HG02885 (cell line): ENCODE results near the gene ADGRD2.

Experiments
- ATAC-seq: cut with Tn5 transposase; IDR thresholded peaks from one replicate; pipeline ENCODE4 v1.9.1; 2021; ENCODE audit warnings: mild to moderate bottlenecking; ENCODE audit not compliant: unreplicated experiment, poor library complexity

ADGRD2 gene

GRCh38 chr9:124505006-124505900 is 55.0 kb downstream of the ADGRD2 start:
- no peak for ATAC-seq

- ATAC-seq: no peak
These were observed 55.7 kb downstream of the ADGRD2 start for GRCh38 chr9:124505901-124506346.

GRCh38 chr9:124506433-124506832 is 56.2 kb downstream of the ADGRD2 start:
- no peak for ATAC-seq

- ATAC-seq: no peak
These were observed 57.0 kb downstream of the ADGRD2 start, which contains the start of gene NR5A1 for GRCh38 chr9:124506931-124507879. Gene NR5A1 (minus strand): TSS chr9:124507399. CDS start chr9:124503395, 4,004 bp downstream.

- no peak for ATAC-seq
These were observed 57.7 kb downstream of the ADGRD2 start for GRCh38 chr9:124507880-124508423.

- no peak for ATAC-seq
These were observed 60.6 kb downstream of the ADGRD2 start for GRCh38 chr9:124510650-124511425.

GRCh38 chr9:124511426-124511840 is 61.2 kb downstream of the ADGRD2 start:
- no peak for ATAC-seq

- no peak for ATAC-seq
These were observed 61.9 kb downstream of the ADGRD2 start for GRCh38 chr9:124511891-124512805.

- no peak for ATAC-seq
These were observed 62.6 kb downstream of the ADGRD2 start for GRCh38 chr9:124512806-124513204.

- ATAC-seq: no peak
These were observed 63.2 kb downstream of the ADGRD2 start for GRCh38 chr9:124513376-124513994.

GRCh38 chr9:124514125-124514524 is 63.9 kb downstream of the ADGRD2 start:
- no peak for ATAC-seq

GRCh38 chr9:124514874-124515273 is 64.6 kb downstream of the ADGRD2 start:
- no peak for ATAC-seq

- no peak for ATAC-seq
These were observed 67.3 kb downstream of the ADGRD2 start for GRCh38 chr9:124517600-124517999.

GRCh38 chr9:124518116-124518515 is 67.9 kb downstream of the ADGRD2 start:
- no peak for ATAC-seq

- no peak for ATAC-seq
These were observed 70.0 kb downstream of the ADGRD2 start for GRCh38 chr9:124520206-124520596.

GRCh38 chr9:124521142-124521541 is 70.9 kb downstream of the ADGRD2 start:
- ATAC-seq: no peak

GRCh38 chr9:124522121-124523098 is 72.2 kb downstream of the ADGRD2 start:
- ATAC-seq: no peak
